ENCODE results near the gene SUPT3H.

GRCh38 chr6:44809258-44809657 is 568.5 kb downstream of the SUPT3H start:
- TF ChIP-seq POLR2A (IDR thresholded peaks at IDR 0.05) (no peak), CTCF (IDR thresholded peaks at IDR 0.05) (no peak)

Measured in right lobe of liver (tissue), 4 donors.